IMR-90 (cell line): ENCODE data around the gene PAX5. TPM values are rescaled to one million over a fixed set of nuclear protein-coding genes. Genes with fewer than 3 reads are reported as not detected.

Source experiments
- ATAC-seq: fragments of 200-7000 bp; cut with Tn5 transposase; 2 replicates; pipeline ENCODE4 v1.9.1; 2020; ENCODE audit warnings: low read depth, mild to moderate bottlenecking, moderate library complexity
- BruUV-seq: library from RNA; stranded (reverse); fragments of 400-500 nt; replicated peaks from 2 replicates; lab custom pipeline; 2021; lab: Mats Ljungman, UMichigan
- CTCF ChIA-PET: fragments of 300-600 bp; formaldehyde crosslinking; extraction: SDS; loops from one replicate; lab custom pipeline; 2021; ENCODE audit warnings: antibody characterized with exemption; lab: Yijun Ruan, JAX
- POLR2A ChIA-PET: fragments of 300-600 bp; sonication (Branson Sonifier 250); formaldehyde crosslinking; loops from one replicate; lab custom pipeline; 2022; ENCODE audit warnings: antibody characterized with exemption; ENCODE audit not compliant: unreplicated experiment; lab: Charles Lee
- DNase-seq: peaks from one replicate; pipeline ENCODE4 v3.0.0; 2013
- H2AFZ ChIP-seq: replicated peaks from 2 replicates; pipeline ENCODE3; 2013; ENCODE audit warnings: low read length, mild to moderate bottlenecking; ENCODE audit not compliant: poor library complexity
- H2AK5ac ChIP-seq: 2 replicates; pipeline ENCODE4 v1.6.1; 2013; ENCODE audit warnings: low read depth, low read length, inconsistent platforms
- H2AK9ac ChIP-seq: replicated peaks from 2 replicates; pipeline ENCODE3; 2013; ENCODE audit warnings: mild to moderate bottlenecking, low read depth, low read length, moderate library complexity; ENCODE audit not compliant: poor library complexity
- H2BK120ac ChIP-seq: 2 replicates; pipeline ENCODE4 v1.6.1; 2013; ENCODE audit warnings: low read depth, low read length, inconsistent platforms
- H2BK15ac ChIP-seq: 3 replicates; pipeline ENCODE4 v1.6.1; 2013; ENCODE audit warnings: low read depth, low read length, inconsistent platforms
- H2BK20ac ChIP-seq: 2 replicates; pipeline ENCODE4 v1.6.1; 2013; ENCODE audit warnings: low read depth, mild to moderate bottlenecking, inconsistent platforms, low read length, moderate library complexity
- H2BK5ac ChIP-seq: 2 replicates; pipeline ENCODE4 v1.6.1; 2013; ENCODE audit warnings: mild to moderate bottlenecking, low read depth, low read length, inconsistent platforms; ENCODE audit not compliant: poor library complexity, severe bottlenecking
- H3K14ac ChIP-seq: replicated peaks from 2 replicates; pipeline ENCODE4 v1.6.1; 2013; ENCODE audit warnings: low read depth, low read length, inconsistent platforms
- H3K18ac ChIP-seq: 2 replicates; pipeline ENCODE4 v1.6.1; 2013; ENCODE audit warnings: low read depth, low read length, control low read depth
- H3K23ac ChIP-seq: 2 replicates; pipeline ENCODE4 v1.6.1; 2013; ENCODE audit warnings: low read depth, low read length, inconsistent platforms
- H3K27ac ChIP-seq: 2 replicates; pipeline ENCODE4 v1.5.1; 2013; ENCODE audit warnings: mild to moderate bottlenecking, control low read depth, low read length; ENCODE audit not compliant: insufficient read depth
- H3K27me3 ChIP-seq: 2 replicates; pipeline ENCODE4 v1.6.1; 2013; ENCODE audit warnings: low read length; ENCODE audit not compliant: control insufficient read depth, insufficient read depth
- H3K36me3 ChIP-seq: 2 replicates; pipeline ENCODE4 v1.6.1; 2013; ENCODE audit warnings: low read length, mixed read lengths; ENCODE audit not compliant: control insufficient read depth, insufficient read depth
- H3K4ac ChIP-seq: 2 replicates; pipeline ENCODE4 v1.6.1; 2013; ENCODE audit warnings: low read depth, low read length, inconsistent platforms
- H3K4me1 ChIP-seq: 2 replicates; pipeline ENCODE4 v1.6.1; 2013; ENCODE audit warnings: low read length, mixed read lengths; ENCODE audit not compliant: control insufficient read depth, insufficient read depth
- H3K4me2 ChIP-seq: 2 replicates; pipeline ENCODE4 v1.6.1; 2013; ENCODE audit warnings: low read depth, mild to moderate bottlenecking, control low read depth, low read length, moderate library complexity
- H3K4me3 ChIP-seq: 2 replicates; pipeline ENCODE4 v1.5.1; 2013; ENCODE audit warnings: low read depth, mild to moderate bottlenecking, control low read depth, low read length, moderate library complexity; ENCODE audit not compliant: insufficient read depth
- H3K56ac ChIP-seq: 2 replicates; pipeline ENCODE4 v1.6.1; 2013; ENCODE audit warnings: low read length, inconsistent platforms; ENCODE audit not compliant: insufficient read depth; ENCODE audit errors: extremely low read depth
- H3K79me1 ChIP-seq, 2 experiments: 2 replicates each; pipeline ENCODE4 v1.6.1; 2013; ENCODE audit warnings: low read length in 2 of 2, inconsistent platforms in 1 of 2, low read depth in 1 of 2
- H3K9ac ChIP-seq: 2 replicates; pipeline ENCODE4 v1.6.1; 2013; ENCODE audit warnings: low read depth, low read length, control low read depth
- H3K9me1 ChIP-seq: 2 replicates; pipeline ENCODE4 v1.6.1; 2013; ENCODE audit warnings: low read length, inconsistent platforms; ENCODE audit not compliant: insufficient read depth
- H3K9me3 ChIP-seq: 2 replicates; pipeline ENCODE4 v1.6.1; 2013; ENCODE audit warnings: low read length; ENCODE audit not compliant: control insufficient read depth, insufficient read depth
- H4K20me1 ChIP-seq: 2 replicates; pipeline ENCODE4 v1.6.1; 2013; ENCODE audit warnings: low read length, inconsistent platforms; ENCODE audit not compliant: insufficient read depth
- H4K5ac ChIP-seq: 2 replicates; pipeline ENCODE4 v1.6.1; 2013; ENCODE audit warnings: mild to moderate bottlenecking, low read depth, low read length, control low read depth
- H4K8ac ChIP-seq, 2 experiments: 2 replicates each; pipeline ENCODE4 v1.6.1; 2013; ENCODE audit warnings: low read depth in 2 of 2, low read length in 2 of 2, control low read depth in 1 of 2, inconsistent platforms in 1 of 2
- H4K91ac ChIP-seq: 2 replicates; pipeline ENCODE4 v1.6.1; 2013; ENCODE audit warnings: low read depth, low read length, inconsistent platforms; ENCODE audit not compliant: insufficient read depth
- CTCF ChIP-seq: conservative IDR thresholded peaks from 2 replicates; pipeline ENCODE4 v1.5.1; 2012; ENCODE audit warnings: mild to moderate bottlenecking, low read depth, low read length, improper control_type of control experiment
- WGBS, 2 experiments: methylation state at CpG; one replicate each; pipeline versions ENCODE4 v1.1.5 to v1.1.7; 2013; ENCODE audit warnings: missing lambda C conversion rate in 2 of 2; ENCODE audit not compliant: insufficient read length in 1 of 2; ENCODE audit errors: extremely low coverage in 2 of 2; 5-methylcytosine and 5-hydroxymethylcytosine counted together
- dilution Hi-C: fragments of 300-500 bp; cut with HindIII; formaldehyde crosslinking; loops from one replicate; pipeline ENCODE4 v1.14.3; 2018; ENCODE audit warnings: low sequenced_read_pairs; ENCODE audit not compliant: unreplicated experiment
- in situ Hi-C: fragments of 300-500 bp; cut with MboI; formaldehyde crosslinking; loops from 3 replicates; pipeline ENCODE4 v1.14.3; 2019; ENCODE audit warnings: low sequenced_read_pairs, inconsistent platforms, mixed read lengths
- intact Hi-C: fragments of 100-400 bp; cut with micrococcal nuclease; formaldehyde crosslinking; loops from 2 replicates; pipeline ENCODE4 v1.10.0; 2022
- polyA plus RNA-seq, 3 experiments: library from polyadenylated mRNA; depleted of rRNA; stranded (reverse); fragments of >200 nt; gene quantifications; 2 replicates each; pipeline ENCODE4 v1.2.3, GENCODE V29; 2012; ENCODE audit warnings: low replicate concordance in 1 of 3
- total RNA-seq: library from RNA; depleted of rRNA; stranded (reverse); fragments of >200 nt; gene quantifications from 2 replicates; pipeline ENCODE4 v1.2.3, GENCODE V29; 2012

PAX5 gene
- total and polyA plus RNA-seq, 2 of the 4 experiments (the other 2 are of a cell fraction), result not detected

GRCh38 chr9:36933676-36934215, 100.3 kb downstream of the PAX5 start:
- POLR2A ChIA-PET, result no interaction called here
- Histone ChIP-seq H3K14ac (no peak overlapping the region), H3K27me3 (peaks cover 19% of the 10 kb centered on the region), H4K20me1 (no peaks in the 10 kb centered on the region), H3K23ac (no peak overlapping the region), H2BK15ac (no peak overlapping the region), H3K9me1 (no peaks in the 10 kb centered on the region), H2BK20ac (no peak overlapping the region), H4K8ac (no peak overlapping the region), H4K91ac (no peak overlapping the region), H2BK120ac (no peak overlapping the region), H3K36me3 (no peaks in the 10 kb centered on the region), H2BK5ac (no peak overlapping the region), H3K4me3 (no peak overlapping the region), H3K4me2 (no peak overlapping the region), H3K4me1 (no peaks in the 10 kb centered on the region), H2AK9ac (no peak overlapping the region), H3K18ac (no peak overlapping the region), H2AK5ac (no peak overlapping the region), H3K79me1 (no peaks in the 10 kb centered on the region), H2AFZ (no peak overlapping the region), H3K9ac (no peak overlapping the region), H3K27ac (no peak overlapping the region), H4K5ac (no peak overlapping the region), H3K9me3 (no peaks in the 10 kb centered on the region), H3K56ac (no peak overlapping the region), H3K4ac (no peak overlapping the region)
- BruUV-seq, result no TSS peak
- in situ Hi-C loops, result no loop called here
- no peak for TF ChIP-seq CTCF
- intact Hi-C loops, result no loop called here
- dilution Hi-C loops, result no loop called here
- ATAC-seq (no peak), DNase-seq (no peak)
- 30% methylated on average over 2 of the region's 6 CpGs; no CpG with 5 or more reads in 1 of the 2 experiments for WGBS, 2 experiments
- CTCF ChIA-PET, result no interaction called here
